ENCODE results near the gene MYBPC2.
"Not testable (repeated sequence)": the region's sequence is repeated elsewhere in the genome, so short reads cannot be mapped to it uniquely, and the experiment has no call there.

Gene MYBPC2

DNA sequence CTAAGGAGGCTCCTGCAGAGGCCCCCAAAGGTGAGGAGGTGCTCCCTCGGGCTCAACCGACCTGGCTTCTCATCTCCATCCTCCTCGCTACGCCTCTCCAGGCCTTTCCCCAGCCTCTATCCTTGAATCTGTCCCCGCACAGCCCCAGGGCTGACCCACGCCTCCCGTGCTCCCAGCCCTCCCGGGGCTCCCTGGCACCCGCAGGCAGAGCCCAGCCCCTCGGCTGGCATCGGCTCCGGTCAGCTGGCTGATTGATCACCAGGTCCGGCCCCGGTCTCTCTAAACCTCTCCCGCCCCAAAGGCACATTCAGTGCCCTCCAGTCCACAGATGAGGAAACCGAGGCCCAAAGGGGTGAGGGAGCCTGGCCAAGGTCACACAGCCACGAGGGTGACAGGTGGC is 2.5 kb downstream of the MYBPC2 start:
- no peak overlapping the region for H3K4me3 ChIP-seq (ENCODE audit: low read depth, low read length)
- no peaks in the 10 kb centered on the region for H3K9me3 ChIP-seq (ENCODE audit: control insufficient read depth, insufficient read depth, low read length)
- peaks cover 11% of the 10 kb centered on the region for H3K4me1 ChIP-seq (ENCODE audit: control insufficient read depth, insufficient read depth, low read length)
- no peak overlapping the region for H3K9ac ChIP-seq (ENCODE audit: low read depth, low read length)
- H3K27me3 ChIP-seq (ENCODE audit: control insufficient read depth, insufficient read depth, low read length): peaks cover 4% of the 10 kb centered on the region
- no peaks in the 10 kb centered on the region for H3K36me3 ChIP-seq (ENCODE audit: control insufficient read depth, insufficient read depth, low read length)

DNA sequence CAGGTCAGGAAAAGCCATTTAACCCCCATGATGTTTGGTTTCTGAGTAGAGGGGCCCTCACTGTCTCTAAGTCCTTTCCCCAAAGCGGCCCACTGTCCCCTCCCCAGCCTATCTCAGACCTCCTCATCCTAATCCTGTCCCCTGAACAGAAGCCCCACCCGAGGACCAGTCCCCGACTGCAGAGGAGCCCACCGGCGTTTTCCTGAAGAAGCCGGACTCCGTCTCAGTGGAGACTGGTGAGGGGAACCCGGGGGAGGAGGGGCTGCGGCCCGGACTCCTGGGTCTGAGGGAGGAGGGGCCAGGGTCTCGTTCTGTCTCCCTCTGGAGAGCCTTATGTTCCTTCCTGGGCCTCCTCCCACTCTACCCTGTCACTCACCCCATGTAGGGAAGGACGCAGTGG is 2.9 kb downstream of the MYBPC2 start:
- no peak overlapping the region for H3K4me3 ChIP-seq (ENCODE audit: low read depth, low read length)
- peaks cover 11% of the 10 kb centered on the region for H3K4me1 ChIP-seq (ENCODE audit: control insufficient read depth, insufficient read depth, low read length)
- peaks cover 4% of the 10 kb centered on the region for H3K27me3 ChIP-seq (ENCODE audit: control insufficient read depth, insufficient read depth, low read length)
- no peaks in the 10 kb centered on the region for H3K9me3 ChIP-seq (ENCODE audit: control insufficient read depth, insufficient read depth, low read length)
- H3K36me3 ChIP-seq (ENCODE audit: control insufficient read depth, insufficient read depth, low read length): no peaks in the 10 kb centered on the region
- no peak overlapping the region for H3K9ac ChIP-seq (ENCODE audit: low read depth, low read length)

DNA sequence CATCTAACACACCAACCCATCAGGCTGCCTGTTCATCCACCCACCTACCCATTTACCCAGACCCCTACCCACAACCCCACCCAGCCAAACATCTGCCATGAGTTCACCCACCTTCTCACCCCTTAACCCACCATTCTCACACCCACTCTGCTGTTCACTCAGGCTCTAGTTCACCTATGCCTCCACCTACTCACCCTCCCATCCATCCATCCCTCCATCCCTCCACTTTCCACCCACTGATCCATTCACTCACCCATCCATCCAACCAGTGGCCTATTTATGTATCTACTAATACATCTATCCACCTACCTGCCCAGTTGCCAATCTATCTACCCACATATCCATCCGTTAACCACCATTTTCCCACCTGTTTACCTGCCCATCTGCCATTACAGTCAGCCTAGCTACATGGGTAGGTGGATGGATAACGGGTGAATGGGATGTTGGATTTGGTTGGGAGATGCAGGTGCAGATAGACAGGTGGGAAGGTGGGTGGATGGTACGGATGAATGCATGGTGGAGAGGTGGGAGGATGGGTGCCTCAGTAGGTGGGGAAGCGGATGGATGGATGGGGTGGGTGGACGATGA is 5.3 kb downstream of the MYBPC2 start:
- Histone ChIP-seq H3K9me3 (ENCODE audit: control insufficient read depth, insufficient read depth, low read length) (no peaks in the 10 kb centered on the region), H3K4me1 (ENCODE audit: control insufficient read depth, insufficient read depth, low read length) (peaks cover 6% of the 10 kb centered on the region), H3K36me3 (ENCODE audit: control insufficient read depth, insufficient read depth, low read length) (no peaks in the 10 kb centered on the region), H3K9ac (ENCODE audit: low read depth, low read length) (no peak overlapping the region), H3K4me3 (ENCODE audit: low read depth, low read length) (no peak overlapping the region), H3K27me3 (ENCODE audit: control insufficient read depth, insufficient read depth, low read length) (no peaks in the 10 kb centered on the region)

DNA sequence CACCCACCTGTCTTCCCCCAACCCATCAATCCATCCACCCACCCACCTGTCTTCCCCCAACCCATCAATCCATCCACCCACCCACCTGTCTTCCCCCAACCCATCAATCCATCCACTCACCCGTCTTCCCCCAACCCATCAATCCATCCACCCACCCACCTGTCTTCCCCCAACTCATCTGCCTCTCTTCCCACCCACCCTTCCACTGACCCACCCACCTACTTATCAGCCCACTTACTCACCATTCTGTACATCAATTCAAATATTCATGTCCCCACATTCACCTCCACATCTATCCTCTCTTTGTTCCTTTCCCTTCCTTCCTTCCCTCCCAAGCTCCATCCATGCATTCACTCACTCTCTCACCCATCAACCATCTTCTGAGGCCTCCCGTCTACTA is 6.4 kb downstream of the MYBPC2 start:
- H3K27me3 ChIP-seq (ENCODE audit: control insufficient read depth, insufficient read depth, low read length); H3K36me3 ChIP-seq (ENCODE audit: control insufficient read depth, insufficient read depth, low read length); H3K4me1 ChIP-seq (ENCODE audit: control insufficient read depth, insufficient read depth, low read length); H3K9ac ChIP-seq (ENCODE audit: low read depth, low read length); H3K9me3 ChIP-seq (ENCODE audit: control insufficient read depth, insufficient read depth, low read length); H3K4me3 ChIP-seq (ENCODE audit: low read depth, low read length): not testable (repeated sequence)

DNA sequence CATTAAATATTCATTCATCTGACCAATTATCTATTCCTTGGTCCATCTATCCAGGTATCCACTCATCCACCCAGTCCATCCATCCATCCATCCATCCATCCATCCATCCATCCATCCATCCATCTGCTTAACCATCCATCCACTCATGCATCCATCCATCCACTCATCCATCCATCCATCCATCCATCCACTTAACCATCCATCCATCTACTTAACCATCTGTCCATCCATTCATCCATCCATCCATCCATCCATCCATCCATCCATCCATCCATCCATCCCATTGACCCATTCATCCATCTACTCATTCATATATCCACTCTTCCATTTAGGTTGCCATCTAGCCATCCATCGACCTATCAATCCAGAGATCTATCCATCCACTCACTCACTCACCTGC is 11.4 kb downstream of the MYBPC2 start:
- Histone ChIP-seq H3K36me3 (ENCODE audit: control insufficient read depth, insufficient read depth, low read length) (no peaks in the 10 kb centered on the region), H3K27me3 (ENCODE audit: control insufficient read depth, insufficient read depth, low read length) (no peaks in the 10 kb centered on the region), H3K4me1 (ENCODE audit: control insufficient read depth, insufficient read depth, low read length) (no peaks in the 10 kb centered on the region), H3K4me3 (ENCODE audit: low read depth, low read length) (no peak overlapping the region), H3K9ac (ENCODE audit: low read depth, low read length) (no peak overlapping the region), H3K9me3 (ENCODE audit: control insufficient read depth, insufficient read depth, low read length) (no peaks in the 10 kb centered on the region)

DNA sequence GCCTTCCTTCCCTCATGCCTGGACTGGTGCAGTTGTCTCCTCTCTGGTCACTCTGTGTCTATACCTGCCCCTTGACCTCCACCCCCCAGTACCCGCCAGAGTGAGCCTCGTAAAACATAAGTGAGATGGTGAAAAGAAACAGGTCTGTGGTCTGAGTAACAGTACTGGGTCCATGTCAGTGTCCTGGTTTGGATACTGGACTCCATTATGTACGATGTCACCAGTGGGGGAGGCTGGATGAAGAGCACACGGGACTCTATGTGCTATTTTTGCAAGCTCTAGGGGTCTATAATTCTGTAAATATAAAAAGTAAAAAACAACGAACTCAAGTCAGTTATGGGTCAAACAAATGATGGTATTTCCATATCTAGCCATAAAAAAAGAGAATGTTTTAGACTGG is 14.4 kb downstream of the MYBPC2 start:
- H3K4me1 ChIP-seq (ENCODE audit: control insufficient read depth, insufficient read depth, low read length): no peaks in the 10 kb centered on the region
- H3K9ac ChIP-seq (ENCODE audit: low read depth, low read length): no peak overlapping the region
- no peaks in the 10 kb centered on the region for H3K36me3 ChIP-seq (ENCODE audit: control insufficient read depth, insufficient read depth, low read length)
- no peaks in the 10 kb centered on the region for H3K9me3 ChIP-seq (ENCODE audit: control insufficient read depth, insufficient read depth, low read length)
- no peak overlapping the region for H3K4me3 ChIP-seq (ENCODE audit: low read depth, low read length)
- H3K27me3 ChIP-seq (ENCODE audit: control insufficient read depth, insufficient read depth, low read length): peaks cover 6% of the 10 kb centered on the region

- Histone ChIP-seq H3K36me3 (ENCODE audit: control insufficient read depth, insufficient read depth, low read length) (no peaks in the 10 kb centered on the region), H3K27me3 (ENCODE audit: control insufficient read depth, insufficient read depth, low read length) (peaks cover 6% of the 10 kb centered on the region), H3K4me1 (ENCODE audit: control insufficient read depth, insufficient read depth, low read length) (no peaks in the 10 kb centered on the region), H3K9ac (ENCODE audit: low read depth, low read length) (no peak overlapping the region), H3K9me3 (ENCODE audit: control insufficient read depth, insufficient read depth, low read length) (no peaks in the 10 kb centered on the region), H3K4me3 (ENCODE audit: low read depth, low read length) (no peak overlapping the region)
These were observed 15.1 kb downstream of the MYBPC2 start for GRCh38 chr19:50447750-50448149.

DNA sequence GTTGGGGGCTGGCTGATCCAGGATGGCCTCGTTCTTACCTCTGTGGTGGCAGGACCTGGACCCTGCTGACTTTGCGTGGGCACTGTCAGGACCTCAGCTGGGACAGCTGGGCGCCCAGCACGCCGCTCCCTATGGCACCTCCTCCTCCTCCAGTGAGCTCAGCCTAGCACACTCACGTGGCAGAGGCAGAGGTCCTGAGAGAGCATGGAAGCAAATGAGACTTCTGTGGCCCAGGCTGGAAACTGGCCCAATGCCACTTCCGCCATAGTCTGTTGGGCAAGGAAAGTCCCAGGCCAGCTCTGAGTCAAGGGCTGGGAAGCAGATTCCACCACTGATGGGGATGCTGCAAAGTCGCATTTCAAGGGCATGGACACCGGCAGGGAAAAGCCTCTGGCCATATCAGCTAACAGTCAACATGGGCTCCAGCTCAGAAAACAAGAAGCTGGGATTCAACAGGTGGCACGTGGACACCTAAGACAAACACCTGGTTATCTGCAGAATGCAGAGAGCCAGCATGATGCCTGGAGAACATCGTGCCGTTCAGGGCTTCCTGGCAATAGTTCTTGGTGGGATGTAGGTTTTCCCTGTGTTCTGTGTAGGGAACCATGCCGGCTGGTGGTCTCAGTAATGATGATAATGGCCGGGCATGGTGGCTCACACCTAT is 16.7 kb downstream of the MYBPC2 start:
- H3K27me3 ChIP-seq (ENCODE audit: control insufficient read depth, insufficient read depth, low read length): peaks cover 6% of the 10 kb centered on the region
- H3K4me1 ChIP-seq (ENCODE audit: control insufficient read depth, insufficient read depth, low read length): no peaks in the 10 kb centered on the region
- no peaks in the 10 kb centered on the region for H3K36me3 ChIP-seq (ENCODE audit: control insufficient read depth, insufficient read depth, low read length)
- no peak overlapping the region for H3K4me3 ChIP-seq (ENCODE audit: low read depth, low read length)
- no peak overlapping the region for H3K9ac ChIP-seq (ENCODE audit: low read depth, low read length)
- H3K9me3 ChIP-seq (ENCODE audit: control insufficient read depth, insufficient read depth, low read length): no peaks in the 10 kb centered on the region

GRCh38 chr19:50450369-50451222 is 17.9 kb downstream of the MYBPC2 start:
- H3K9ac ChIP-seq (ENCODE audit: low read depth, low read length): no peak overlapping the region
- peaks cover 6% of the 10 kb centered on the region for H3K27me3 ChIP-seq (ENCODE audit: control insufficient read depth, insufficient read depth, low read length)
- no peaks in the 10 kb centered on the region for H3K9me3 ChIP-seq (ENCODE audit: control insufficient read depth, insufficient read depth, low read length)
- H3K36me3 ChIP-seq (ENCODE audit: control insufficient read depth, insufficient read depth, low read length): no peaks in the 10 kb centered on the region
- H3K4me3 ChIP-seq (ENCODE audit: low read depth, low read length): peak overlapping the region; percentile 53
- H3K4me1 ChIP-seq (ENCODE audit: control insufficient read depth, insufficient read depth, low read length): no peaks in the 10 kb centered on the region

DNA sequence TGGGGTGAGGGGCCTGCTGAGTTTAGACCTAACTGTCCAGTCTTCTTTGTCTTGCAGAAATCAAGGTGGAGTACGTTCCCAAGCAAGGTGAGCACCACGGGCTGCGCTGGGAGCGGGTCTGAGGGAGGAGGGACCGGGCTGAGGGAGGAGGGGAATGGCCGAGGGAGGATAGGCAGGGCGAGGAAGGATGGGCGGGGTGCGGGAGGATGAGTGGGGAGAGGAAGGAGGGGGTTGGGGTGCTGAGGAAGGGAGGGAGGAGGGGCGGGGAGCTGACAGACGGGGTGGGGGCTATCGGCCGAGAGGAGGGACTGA is 18.5 kb downstream of the MYBPC2 start:
- no peak overlapping the region for H3K9ac ChIP-seq (ENCODE audit: low read depth, low read length)
- no peaks in the 10 kb centered on the region for H3K36me3 ChIP-seq (ENCODE audit: control insufficient read depth, insufficient read depth, low read length)
- no peaks in the 10 kb centered on the region for H3K4me1 ChIP-seq (ENCODE audit: control insufficient read depth, insufficient read depth, low read length)
- H3K9me3 ChIP-seq (ENCODE audit: control insufficient read depth, insufficient read depth, low read length): no peaks in the 10 kb centered on the region
- H3K4me3 ChIP-seq (ENCODE audit: low read depth, low read length): peak overlapping the region; percentile 53
- peaks cover 6% of the 10 kb centered on the region for H3K27me3 ChIP-seq (ENCODE audit: control insufficient read depth, insufficient read depth, low read length)

DNA sequence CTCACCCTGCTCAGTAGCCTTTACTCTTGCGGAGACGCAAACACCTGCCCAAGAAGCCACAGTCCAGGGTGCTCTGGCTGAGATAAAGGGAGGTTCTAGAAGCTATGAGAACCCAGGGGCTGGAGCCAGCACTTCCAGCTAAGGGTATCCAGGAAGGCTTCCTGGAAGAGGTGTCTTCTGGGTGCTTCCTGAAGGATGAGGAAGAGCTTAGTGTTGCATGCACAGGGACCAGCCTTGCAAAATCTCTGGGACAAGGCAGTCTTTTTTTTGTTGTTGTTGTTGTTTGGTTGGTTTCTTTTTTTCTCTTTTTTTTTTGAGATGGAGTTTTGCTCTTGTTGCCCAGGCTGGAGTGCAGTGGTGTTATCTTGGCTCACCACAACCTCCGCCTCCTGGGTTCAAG is 20.6 kb downstream of the MYBPC2 start:
- no peaks in the 10 kb centered on the region for H3K36me3 ChIP-seq (ENCODE audit: control insufficient read depth, insufficient read depth, low read length)
- no peaks in the 10 kb centered on the region for H3K4me1 ChIP-seq (ENCODE audit: control insufficient read depth, insufficient read depth, low read length)

GRCh38 chr19:50455992-50456391 is 23.3 kb downstream of the MYBPC2 start:
- no peaks in the 10 kb centered on the region for H3K4me1 ChIP-seq (ENCODE audit: control insufficient read depth, insufficient read depth, low read length)
- no peaks in the 10 kb centered on the region for H3K36me3 ChIP-seq (ENCODE audit: control insufficient read depth, insufficient read depth, low read length)
- peaks cover 13% of the 10 kb centered on the region for H3K27me3 ChIP-seq (ENCODE audit: control insufficient read depth, insufficient read depth, low read length)
- no peak overlapping the region for H3K4me3 ChIP-seq (ENCODE audit: low read depth, low read length)
- H3K9ac ChIP-seq (ENCODE audit: low read depth, low read length): no peak overlapping the region
- H3K9me3 ChIP-seq (ENCODE audit: control insufficient read depth, insufficient read depth, low read length): no peaks in the 10 kb centered on the region

More for the DNA sequence above, 20.6 kb downstream of the MYBPC2 start:
- Histone ChIP-seq H3K9ac (ENCODE audit: low read depth, low read length) (no peak overlapping the region), H3K4me3 (ENCODE audit: low read depth, low read length) (no peak overlapping the region), H3K9me3 (ENCODE audit: control insufficient read depth, insufficient read depth, low read length) (no peaks in the 10 kb centered on the region), H3K27me3 (ENCODE audit: control insufficient read depth, insufficient read depth, low read length) (peaks cover 15% of the 10 kb centered on the region)

Measured in iPS-15b (cell line).